LNCAP (cell line): ENCODE results near the gene ATXN7L1.

Source experiments
- TF ChIP-seq, protein P1 (sequence below): fragments of 450-650 bp; IDR thresholded peaks from 2 replicates; pipeline ENCODE4 v1.5.1; 2017; ENCODE audit warnings: mild to moderate bottlenecking

Gene ATXN7L1

DNA sequence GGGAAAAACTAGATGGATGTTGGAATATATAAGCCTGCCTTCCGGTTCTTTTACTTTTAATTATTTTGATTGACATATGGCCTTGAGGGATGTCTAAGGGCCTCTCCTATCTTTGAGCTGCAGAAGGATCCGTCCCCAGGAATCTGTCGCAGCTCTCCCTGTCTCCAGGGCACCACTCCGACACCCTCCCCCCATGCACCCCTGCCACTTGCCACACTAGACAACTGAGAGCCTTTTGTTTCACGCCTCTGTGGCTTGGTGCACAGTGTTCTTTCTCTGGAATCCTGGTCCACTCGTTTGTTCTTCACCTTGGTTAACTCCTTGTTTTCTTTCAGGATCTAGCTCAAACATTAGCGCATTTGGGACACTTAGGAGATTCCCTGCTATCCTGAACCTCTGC is 171.0 kb downstream of the ATXN7L1 start:
- TF ChIP-seq, protein P1, sequence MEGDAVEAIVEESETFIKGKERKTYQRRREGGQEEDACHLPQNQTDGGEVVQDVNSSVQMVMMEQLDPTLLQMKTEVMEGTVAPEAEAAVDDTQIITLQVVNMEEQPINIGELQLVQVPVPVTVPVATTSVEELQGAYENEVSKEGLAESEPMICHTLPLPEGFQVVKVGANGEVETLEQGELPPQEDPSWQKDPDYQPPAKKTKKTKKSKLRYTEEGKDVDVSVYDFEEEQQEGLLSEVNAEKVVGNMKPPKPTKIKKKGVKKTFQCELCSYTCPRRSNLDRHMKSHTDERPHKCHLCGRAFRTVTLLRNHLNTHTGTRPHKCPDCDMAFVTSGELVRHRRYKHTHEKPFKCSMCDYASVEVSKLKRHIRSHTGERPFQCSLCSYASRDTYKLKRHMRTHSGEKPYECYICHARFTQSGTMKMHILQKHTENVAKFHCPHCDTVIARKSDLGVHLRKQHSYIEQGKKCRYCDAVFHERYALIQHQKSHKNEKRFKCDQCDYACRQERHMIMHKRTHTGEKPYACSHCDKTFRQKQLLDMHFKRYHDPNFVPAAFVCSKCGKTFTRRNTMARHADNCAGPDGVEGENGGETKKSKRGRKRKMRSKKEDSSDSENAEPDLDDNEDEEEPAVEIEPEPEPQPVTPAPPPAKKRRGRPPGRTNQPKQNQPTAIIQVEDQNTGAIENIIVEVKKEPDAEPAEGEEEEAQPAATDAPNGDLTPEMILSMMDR: no peak

GRCh38 chr7:105703207-105703930 is 173.0 kb downstream of the ATXN7L1 start:
- TF ChIP-seq, protein P1: no peak

GRCh38 chr7:105699568-105700236 is 176.7 kb downstream of the ATXN7L1 start:
- TF ChIP-seq, protein P1: no peak

- TF ChIP-seq, protein P1: no peak
Observed at GRCh38 chr7:105698531-105698930, 177.9 kb downstream of the ATXN7L1 start.

- TF ChIP-seq, protein P1: no peak
Observed at GRCh38 chr7:105697753-105698152, 178.6 kb downstream of the ATXN7L1 start.

- TF ChIP-seq, protein P1: no peak
Observed at GRCh38 chr7:105693576-105693975, 182.8 kb downstream of the ATXN7L1 start.

DNA sequence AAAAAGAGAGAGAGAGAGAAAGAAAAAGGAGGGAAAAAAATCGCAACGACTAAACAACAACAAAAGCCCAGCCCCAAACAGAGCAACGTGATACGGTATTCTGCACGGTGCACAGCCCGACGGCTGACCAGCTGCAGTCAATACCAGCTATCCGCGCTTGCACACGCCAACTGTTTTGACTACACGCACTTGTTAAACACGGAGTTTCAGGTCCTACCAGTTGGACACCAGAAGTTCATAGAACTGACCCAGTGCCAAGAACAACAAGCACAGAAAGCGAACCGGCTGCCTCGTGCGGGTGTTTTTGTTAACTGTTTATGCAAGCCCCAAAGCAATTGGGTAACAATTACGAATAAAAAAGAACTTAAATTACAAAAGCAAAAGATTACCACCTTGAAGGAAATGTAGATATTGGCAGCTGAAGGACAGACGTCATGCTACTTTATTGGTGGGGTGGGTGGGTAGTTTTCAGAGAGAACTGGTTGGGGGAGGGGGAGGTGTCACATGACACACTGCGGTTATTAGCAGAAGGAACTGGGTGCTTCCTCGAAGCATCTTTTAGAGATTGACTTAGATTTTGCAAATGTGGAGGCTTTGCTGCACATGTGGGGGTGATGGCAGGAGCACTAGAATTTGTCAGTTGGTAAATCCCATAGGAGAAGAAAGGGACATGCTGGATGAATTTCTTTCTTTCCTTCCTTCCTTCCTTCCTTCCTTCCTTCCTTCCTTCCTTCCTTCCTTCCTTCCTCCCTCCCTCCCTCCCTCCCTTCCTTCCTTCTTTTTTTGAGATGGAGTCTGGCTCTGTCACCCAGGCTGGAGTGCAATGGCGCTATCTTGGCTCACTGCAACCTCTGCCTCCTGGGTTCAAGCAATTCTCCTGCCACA is 184.5 kb downstream of the ATXN7L1 start:
- TF ChIP-seq, protein P1: no peak
